Suprapubic skin (tissue), 4 donors: ENCODE measurements around the gene SLC25A25. TPM values are rescaled to one million over a fixed set of nuclear protein-coding genes. Genes with fewer than 3 reads are reported as not detected.
A peak's percentile ranks its signal among the peaks of the same experiment; 100 is the strongest.

Experiments
- DNase-seq, 2 donors: peaks; one replicate each; pipeline ENCODE4 v3.0.0-alpha.2; 2019; ENCODE audit warnings: low spot score in 2 of 2
- H3K27ac ChIP-seq: fragments of 200-600 bp; sonication (generic); one replicate; pipeline ENCODE4 v1.5.1; 2019
- H3K27me3 ChIP-seq: fragments of 200-600 bp; sonication (generic); one replicate; pipeline ENCODE4 v1.5.1; 2019
- H3K36me3 ChIP-seq: fragments of 200-600 bp; sonication (generic); one replicate; pipeline ENCODE4 v1.5.1; 2019
- H3K4me1 ChIP-seq: fragments of 200-600 bp; sonication (generic); one replicate; pipeline ENCODE4 v1.5.1; 2019
- H3K4me3 ChIP-seq: fragments of 200-600 bp; sonication (generic); one replicate; pipeline ENCODE4 v1.5.1; 2019; ENCODE audit warnings: mild to moderate bottlenecking
- H3K9me3 ChIP-seq: fragments of 200-600 bp; sonication (generic); one replicate; pipeline ENCODE4 v1.5.1; 2019
- EP300 ChIP-seq: sonication (generic); formaldehyde crosslinking; IDR thresholded peaks from one replicate; pipeline ENCODE4 v1.6.1; 2017; ENCODE audit warnings: antibody characterized with exemption
- POLR2A ChIP-seq, 2 donors: fragments of 450-650 bp; IDR thresholded peaks; one replicate each; pipeline ENCODE4 v1.6.1; 2017; ENCODE audit warnings: antibody characterized with exemption in 2 of 2, mild to moderate bottlenecking in 2 of 2, moderate library complexity in 2 of 2
- POLR2AphosphoS5 ChIP-seq, 3 donors: sonication (generic); formaldehyde crosslinking; IDR thresholded peaks; one replicate each; pipeline ENCODE4 v1.6.1; 2017; ENCODE audit warnings: antibody characterized with exemption in 3 of 3
- WGBS: methylation state at CpG from one replicate; pipeline ENCODE4 v1.1.5; 2018; 5-methylcytosine and 5-hydroxymethylcytosine counted together
- total RNA-seq, 4 donors: library from RNA; depleted of rRNA; stranded (reverse); fragments of >200 nt; gene quantifications; one replicate each; pipeline ENCODE4 v1.1.0, GENCODE V29; 2016
- TF ChIP-seq, protein P1 (sequence below), 2 donors: fragments of 200-600 bp in 1 of 2; fragments of 450-650 bp in 1 of 2; sonication (generic) in 1 of 2; IDR thresholded peaks; one replicate each; pipeline ENCODE4 v1.5.1; 2016 to 2019; ENCODE audit warnings: antibody characterized with exemption in 2 of 2, mild to moderate bottlenecking in 1 of 2, moderate library complexity in 1 of 2

SLC25A25 gene
- total RNA-seq, 4 donors from 2014 or later = 37.9 to 106 (median 66.5) TPM

DNA sequence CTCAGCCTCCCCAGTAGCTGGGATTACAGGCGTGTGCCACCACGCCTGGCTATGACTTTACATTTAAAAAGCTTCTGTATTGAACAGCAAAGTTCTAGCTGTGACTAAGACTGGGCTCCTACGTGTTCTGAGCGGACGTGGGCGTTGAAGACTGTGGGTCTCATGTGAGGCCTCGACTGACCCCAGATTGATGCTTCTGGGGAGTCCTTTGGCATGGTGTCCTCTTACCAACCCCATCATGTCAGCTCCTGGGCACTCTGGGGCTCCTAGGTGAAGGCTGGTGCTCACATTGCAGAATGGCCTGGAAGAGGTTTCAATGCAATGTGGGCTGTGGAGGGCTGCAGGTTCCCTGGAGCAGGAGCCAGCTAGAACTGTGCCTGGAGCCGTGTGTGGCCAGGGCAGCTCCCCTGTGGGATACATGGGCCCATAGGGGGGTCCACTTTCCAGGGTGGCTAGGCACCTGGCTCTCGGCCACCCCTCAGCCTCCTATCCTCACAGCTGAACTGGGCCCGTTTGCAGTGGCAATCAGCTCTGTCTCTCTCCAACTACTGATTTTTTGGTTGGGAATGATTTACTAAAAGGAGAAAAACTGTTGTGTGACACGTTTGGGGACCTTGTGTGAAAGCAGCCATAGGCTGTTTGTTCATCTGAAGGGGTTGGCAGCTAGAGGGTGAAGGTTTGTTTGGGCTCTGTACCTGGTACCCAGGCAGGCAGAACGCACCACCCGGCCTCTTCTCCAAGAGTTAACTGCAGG, 29.7 kb downstream of the SLC25A25 start:
- TF ChIP-seq EP300 = no peak
- TF ChIP-seq POLR2A (IDR thresholded peaks at IDR 0.05) = no peak
- TF ChIP-seq, protein P1, sequence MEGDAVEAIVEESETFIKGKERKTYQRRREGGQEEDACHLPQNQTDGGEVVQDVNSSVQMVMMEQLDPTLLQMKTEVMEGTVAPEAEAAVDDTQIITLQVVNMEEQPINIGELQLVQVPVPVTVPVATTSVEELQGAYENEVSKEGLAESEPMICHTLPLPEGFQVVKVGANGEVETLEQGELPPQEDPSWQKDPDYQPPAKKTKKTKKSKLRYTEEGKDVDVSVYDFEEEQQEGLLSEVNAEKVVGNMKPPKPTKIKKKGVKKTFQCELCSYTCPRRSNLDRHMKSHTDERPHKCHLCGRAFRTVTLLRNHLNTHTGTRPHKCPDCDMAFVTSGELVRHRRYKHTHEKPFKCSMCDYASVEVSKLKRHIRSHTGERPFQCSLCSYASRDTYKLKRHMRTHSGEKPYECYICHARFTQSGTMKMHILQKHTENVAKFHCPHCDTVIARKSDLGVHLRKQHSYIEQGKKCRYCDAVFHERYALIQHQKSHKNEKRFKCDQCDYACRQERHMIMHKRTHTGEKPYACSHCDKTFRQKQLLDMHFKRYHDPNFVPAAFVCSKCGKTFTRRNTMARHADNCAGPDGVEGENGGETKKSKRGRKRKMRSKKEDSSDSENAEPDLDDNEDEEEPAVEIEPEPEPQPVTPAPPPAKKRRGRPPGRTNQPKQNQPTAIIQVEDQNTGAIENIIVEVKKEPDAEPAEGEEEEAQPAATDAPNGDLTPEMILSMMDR (IDR thresholded peaks at IDR 0.05) = no peak
- no peak for TF ChIP-seq POLR2AphosphoS5 (IDR thresholded peaks at IDR 0.05)
- DNase-seq = peak in 1 of 2 donors; percentile 78
- peaks cover 78% of the 10 kb centered on the region for H3K4me1 ChIP-seq
- no peaks in the 10 kb centered on the region for H3K9me3 ChIP-seq
- no peaks in the 10 kb centered on the region for H3K27me3 ChIP-seq
- H3K36me3 ChIP-seq = peaks cover 18% of the 10 kb centered on the region
- peak overlapping the region; percentile 55 for H3K4me3 ChIP-seq
- H3K27ac ChIP-seq = peak overlapping the region; percentile 96
- WGBS = 61% methylated on average over 13 of the region's 13 CpGs

DNA sequence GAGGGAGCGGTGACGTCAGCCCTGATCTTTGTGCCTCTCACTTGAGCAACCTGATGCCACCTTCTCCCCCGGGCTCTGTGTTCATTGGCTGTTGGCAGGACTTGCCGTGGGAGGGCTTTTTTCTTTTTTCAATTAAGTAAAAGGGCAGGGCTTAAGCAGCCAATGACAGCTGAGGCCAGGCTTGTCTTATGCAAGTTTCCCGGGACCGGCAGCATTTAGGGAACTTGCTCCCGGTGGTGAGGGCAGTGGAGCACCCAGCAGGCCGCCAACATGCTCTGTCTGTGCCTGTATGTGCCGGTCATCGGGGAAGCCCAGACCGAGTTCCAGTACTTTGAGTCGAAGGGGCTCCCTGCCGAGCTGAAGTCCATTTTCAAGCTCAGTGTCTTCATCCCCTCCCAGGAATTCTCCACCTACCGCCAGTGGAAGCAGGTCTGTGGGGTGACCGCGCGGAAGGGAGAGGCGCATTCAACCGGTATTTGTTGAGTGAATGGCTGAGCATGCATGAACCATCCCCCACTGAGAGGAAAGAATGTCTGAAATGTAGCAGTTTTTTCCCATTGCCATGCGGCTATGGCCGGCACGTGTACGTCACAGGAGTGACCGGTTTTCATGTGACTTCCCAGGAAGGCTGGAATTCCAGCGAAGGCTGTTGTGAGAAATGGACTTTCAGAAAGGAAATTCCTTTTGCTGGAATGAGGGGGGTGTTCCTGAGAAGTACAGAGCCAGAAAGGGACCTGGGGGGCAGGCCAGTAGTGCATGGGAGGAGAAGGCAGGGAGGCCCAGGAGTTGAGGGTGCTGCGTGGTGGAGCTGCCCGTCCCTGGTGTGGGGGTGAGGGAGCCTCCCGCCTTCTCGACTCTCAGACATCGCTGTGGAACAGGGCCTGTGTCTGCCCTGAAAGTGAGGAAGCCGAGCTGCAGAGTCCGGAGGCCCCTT, 30.5 kb downstream of the SLC25A25 start:
- peaks cover 26% of the 10 kb centered on the region for H3K36me3 ChIP-seq
- H3K9me3 ChIP-seq = no peaks in the 10 kb centered on the region
- no peaks in the 10 kb centered on the region for H3K27me3 ChIP-seq
- TF ChIP-seq POLR2A (IDR thresholded peaks at IDR 0.05) (peak; percentile 83 to 96), EP300 (peak; percentile 83), POLR2AphosphoS5 (IDR thresholded peaks at IDR 0.05) (peak; percentile 56 to 79 (median 69))
- TF ChIP-seq, protein P1 (IDR thresholded peaks at IDR 0.05) = no peak
- peaks cover 70% of the 10 kb centered on the region for H3K4me1 ChIP-seq
- H3K4me3 ChIP-seq = peak overlapping the region; percentile 55
- WGBS = 14% methylated on average over 26 of the region's 32 CpGs
- DNase-seq = peak; percentile 97
- H3K27ac ChIP-seq = peak overlapping the region; percentile 96

DNA sequence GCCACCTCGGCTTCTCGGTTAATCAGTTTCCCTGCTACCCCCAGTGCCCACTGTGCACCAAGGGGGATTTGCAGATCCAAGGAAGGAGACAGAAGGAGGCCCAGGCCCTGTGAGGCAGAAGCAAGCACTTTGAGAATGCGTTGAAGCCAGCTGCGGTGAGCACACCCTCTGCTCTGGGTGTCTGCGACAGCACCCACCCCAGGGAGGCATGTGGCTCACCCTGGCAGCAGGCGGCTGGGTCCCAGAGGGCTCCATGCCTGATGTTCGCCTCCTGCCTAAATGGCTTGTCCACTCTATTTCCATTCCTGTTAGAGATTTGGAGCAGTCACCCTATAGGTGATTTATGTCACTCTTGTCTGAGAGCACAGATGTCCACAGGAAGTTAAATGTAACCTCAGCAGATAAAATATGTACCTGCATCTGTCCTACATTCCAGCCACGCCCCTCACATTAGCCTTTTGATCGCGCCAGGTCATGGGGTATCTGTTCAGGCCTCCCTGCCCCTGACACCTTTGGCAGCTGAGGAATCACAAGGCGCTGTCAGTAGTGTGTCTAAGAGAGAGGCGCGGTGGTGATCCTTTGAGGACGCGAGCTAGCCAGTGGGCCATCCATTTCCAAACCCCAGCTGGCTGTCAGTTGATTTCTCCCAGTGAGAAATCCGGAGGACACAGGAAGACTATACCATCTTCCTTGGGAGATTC, 31.3 kb downstream of the SLC25A25 start:
- no peak for DNase-seq

DNA sequence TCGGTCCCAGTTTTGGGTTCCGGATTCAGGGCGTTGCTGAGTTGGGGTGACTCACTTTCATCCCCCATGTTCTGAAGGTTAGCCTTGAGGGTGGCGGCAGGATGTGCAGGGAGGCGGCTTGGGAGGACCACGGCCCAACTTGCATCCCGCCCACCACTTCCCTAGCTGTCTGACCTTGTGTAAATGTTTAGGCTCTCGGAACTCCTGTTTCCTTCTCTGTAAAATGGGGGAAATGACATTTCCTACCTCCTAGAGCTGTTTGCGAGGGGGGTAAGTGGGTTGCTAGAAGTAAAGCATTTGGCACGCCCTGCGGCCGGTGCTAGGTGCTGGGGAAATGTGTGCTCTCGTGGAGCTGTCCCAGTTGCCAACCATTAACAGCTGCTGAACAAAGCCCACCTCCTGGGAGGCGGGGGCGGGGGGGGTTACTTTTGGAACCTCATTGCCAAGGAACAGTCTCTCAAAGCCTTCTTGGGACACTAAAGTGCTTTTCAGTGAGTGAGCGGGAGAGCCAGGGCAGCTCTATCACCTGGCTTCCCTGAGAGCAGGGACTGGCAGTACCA, 32.0 kb downstream of the SLC25A25 start:
- Histone ChIP-seq H3K4me1 (peaks cover 64% of the 10 kb centered on the region), H3K9me3 (no peaks in the 10 kb centered on the region), H3K27ac (peak overlapping the region; percentile 96), H3K4me3 (peak overlapping the region; percentile 55), H3K36me3 (peaks cover 34% of the 10 kb centered on the region), H3K27me3 (no peaks in the 10 kb centered on the region)
- 64% methylated on average over 16 of the region's 16 CpGs for WGBS
- TF ChIP-seq POLR2A (IDR thresholded peaks at IDR 0.05) = no peak
- TF ChIP-seq, protein P1 (IDR thresholded peaks at IDR 0.05) = no peak
- no peak for TF ChIP-seq EP300
- no peak for TF ChIP-seq POLR2AphosphoS5 (IDR thresholded peaks at IDR 0.05)
- peak in 1 of 2 donors; percentile 67 for DNase-seq

More for the DNA sequence above, 31.3 kb downstream of the SLC25A25 start:
- Histone ChIP-seq H3K36me3 (peaks cover 33% of the 10 kb centered on the region), H3K4me1 (peaks cover 68% of the 10 kb centered on the region), H3K27me3 (no peaks in the 10 kb centered on the region), H3K27ac (peak overlapping the region; percentile 96), H3K4me3 (peak overlapping the region; percentile 55), H3K9me3 (no peaks in the 10 kb centered on the region)
- TF ChIP-seq, protein P1 (IDR thresholded peaks at IDR 0.05) = no peak
- TF ChIP-seq POLR2A (IDR thresholded peaks at IDR 0.05) = no peak
- no peak for TF ChIP-seq EP300
- TF ChIP-seq POLR2AphosphoS5 (IDR thresholded peaks at IDR 0.05) = peak in 1 of 3 donors; percentile 10
- WGBS = 54% methylated on average over 16 of the region's 16 CpGs
